Gastrocnemius medialis (tissue), 4 donors: ENCODE results near the gene TBL1X. TPM values are rescaled to one million over a fixed set of nuclear protein-coding genes. Genes with fewer than 3 reads are reported as not detected.

Experiments
- ATAC-seq, 2 donors: fragments of 150-250 bp; one replicate each; pipeline ENCODE4 v1.9.1; 2016
- DNase-seq, 2 donors: peaks; one replicate each; pipeline ENCODE4 v3.0.0-alpha.2; 2019
- H3K27ac ChIP-seq, 4 donors: fragments of 200-600 bp; sonication (generic); 1 replicate in 1 of 4; 2 replicates in 3 of 4; pipeline ENCODE4 v1.5.1; 2016 to 2018; ENCODE audit warnings: mild to moderate bottlenecking in 2 of 4, moderate library complexity in 1 of 4
- H3K27me3 ChIP-seq, 3 donors: fragments of 200-600 bp; sonication (generic) in 2 of 3; 1 replicate in 1 of 3; 2 replicates in 2 of 3; pipeline versions ENCODE4 v1.5.1 to v1.6.0; 2016 to 2019; ENCODE audit warnings: mild to moderate bottlenecking in 1 of 3, moderate library complexity in 1 of 3
- H3K36me3 ChIP-seq, 2 donors: fragments of 200-600 bp; sonication (generic) in 1 of 2; one replicate each; pipeline ENCODE4 v1.5.1; 2017 to 2018
- H3K4me1 ChIP-seq, 2 donors: fragments of 200-600 bp; sonication (generic) in 1 of 2; one replicate each; pipeline ENCODE4 v1.5.1; 2016 to 2017; ENCODE audit warnings: mild to moderate bottlenecking in 2 of 2
- H3K4me3 ChIP-seq, 4 donors: fragments of 200-600 bp; sonication (generic) in 3 of 4; 1 replicate in 1 of 4; 2 replicates in 3 of 4; pipeline ENCODE4 v1.5.1; 2016 to 2019; ENCODE audit warnings: mild to moderate bottlenecking in 2 of 4
- H3K9me3 ChIP-seq, 3 donors: fragments of 200-600 bp; sonication (generic) in 2 of 3; 1 replicate in 1 of 3; 2 replicates in 2 of 3; pipeline ENCODE4 v1.5.1; 2016 to 2019
- CTCF ChIP-seq, 5 experiments: fragments of 450-650 bp in 3 of 5; fragments of 200-600 bp in 2 of 5; sonication (generic) in 2 of 5; IDR thresholded peaks in 4 of 5; conservative IDR thresholded peaks in 1 of 5; 1 replicate in 4 of 5; 2 replicates in 1 of 5; pipeline ENCODE4 v1.5.1; 2016 to 2019; ENCODE audit warnings: antibody characterized with exemption in 5 of 5, mild to moderate bottlenecking in 3 of 5, moderate library complexity in 3 of 5
- POLR2A ChIP-seq, 2 donors: fragments of 450-650 bp; IDR thresholded peaks; one replicate each; pipeline ENCODE4 v1.6.1; 2017; ENCODE audit warnings: antibody characterized with exemption in 2 of 2, mild to moderate bottlenecking in 2 of 2, moderate library complexity in 2 of 2
- in situ Hi-C, 4 donors: fragments of 200-750 bp; cut with MboI; loops; one replicate each; pipeline versions ENCODE4 v1.15.0 to v1.8.0; 2017; ENCODE audit warnings: low sequenced_read_pairs in 4 of 4
- intact Hi-C: fragments of 100-400 bp; cut with DNase I; formaldehyde crosslinking; loops from one replicate; pipeline ENCODE4 v1.15.1; 2023; ENCODE audit warnings: low total_unique reads
- total RNA-seq, 4 donors: library from RNA; depleted of rRNA; stranded (reverse); fragments of >200 nt; gene quantifications; one replicate each; pipeline versions ENCODE4 v1.1.0 to v1.2.3, GENCODE V29; 2016

TBL1X gene
- total RNA-seq, 4 donors from 2014 or later: 6.7 to 16.8 (median 8.0) TPM

- Histone ChIP-seq H3K9me3 (no peaks in the 10 kb centered on the region), H3K27me3 (peaks cover 0 to 28% (median 20%) of the 10 kb centered on the region in 3 donors), H3K27ac (no peak overlapping the region), H3K4me3 (peak overlapping the region; percentile 30 to 44 (median 42)), H3K4me1 (no peaks in the 10 kb centered on the region), H3K36me3 (no peaks in the 10 kb centered on the region)
- no peak for TF ChIP-seq POLR2A (IDR thresholded peaks at IDR 0.05)
- TF ChIP-seq CTCF (IDR thresholded peaks at IDR 0.05 in 4 of 5, conservative IDR thresholded peaks at IDR 0.05 in 1 of 5): no peak
- no peak for DNase-seq
- intact Hi-C loops: no loop called here
- no peak for ATAC-seq
- in situ Hi-C loops: no loop called here
Observed at GRCh38 chrX:9786798-9787635, 322.2 kb downstream of the TBL1X start.

GRCh38 chrX:9788911-9789310, 324.1 kb downstream of the TBL1X start:
- Histone ChIP-seq H3K4me1 (no peaks in the 10 kb centered on the region), H3K36me3 (no peaks in the 10 kb centered on the region), H3K4me3 (no peak overlapping the region), H3K27me3 (peaks cover 0 to 28% (median 20%) of the 10 kb centered on the region in 3 donors), H3K27ac (no peak overlapping the region), H3K9me3 (no peaks in the 10 kb centered on the region)
- in situ Hi-C loops: no loop called here
- intact Hi-C loops: no loop called here
- no peak for TF ChIP-seq CTCF (IDR thresholded peaks at IDR 0.05 in 4 of 5, conservative IDR thresholded peaks at IDR 0.05 in 1 of 5)
- TF ChIP-seq POLR2A (IDR thresholded peaks at IDR 0.05): no peak
- ATAC-seq (no peak), DNase-seq (no peak)

- Histone ChIP-seq H3K27ac (no peak overlapping the region), H3K4me3 (no peak overlapping the region), H3K9me3 (no peaks in the 10 kb centered on the region), H3K27me3 (peaks cover 0 to 28% (median 20%) of the 10 kb centered on the region in 3 donors), H3K4me1 (no peaks in the 10 kb centered on the region), H3K36me3 (no peaks in the 10 kb centered on the region)
- intact Hi-C loops: no loop called here
- DNase-seq (no peak), ATAC-seq (no peak)
- in situ Hi-C loops: no loop called here
- TF ChIP-seq POLR2A (IDR thresholded peaks at IDR 0.05): no peak
- TF ChIP-seq CTCF (IDR thresholded peaks at IDR 0.05 in 4 of 5, conservative IDR thresholded peaks at IDR 0.05 in 1 of 5): no peak
Observed at GRCh38 chrX:9789555-9789954, 324.7 kb downstream of the TBL1X start.
